Fibroblast of pulmonary artery (primary cell): ENCODE data around the gene ASB3.

Experiments used
- DNase-seq: peaks from one replicate; pipeline ENCODE4 v3.0.0-alpha.2; 2010; ENCODE audit warnings: low read depth
- H3K4me3 ChIP-seq: replicated peaks from 2 replicates; pipeline ENCODE4 v1.5.1; 2011; ENCODE audit warnings: low read depth, mild to moderate bottlenecking, control low read depth, low read length, moderate library complexity
- CTCF ChIP-seq: IDR thresholded peaks from 2 replicates; pipeline ENCODE4 v1.5.1; 2011; ENCODE audit warnings: mild to moderate bottlenecking, control low read depth, low read length, inconsistent platforms; ENCODE audit errors: missing control alignments

The ASB3 gene

DNA sequence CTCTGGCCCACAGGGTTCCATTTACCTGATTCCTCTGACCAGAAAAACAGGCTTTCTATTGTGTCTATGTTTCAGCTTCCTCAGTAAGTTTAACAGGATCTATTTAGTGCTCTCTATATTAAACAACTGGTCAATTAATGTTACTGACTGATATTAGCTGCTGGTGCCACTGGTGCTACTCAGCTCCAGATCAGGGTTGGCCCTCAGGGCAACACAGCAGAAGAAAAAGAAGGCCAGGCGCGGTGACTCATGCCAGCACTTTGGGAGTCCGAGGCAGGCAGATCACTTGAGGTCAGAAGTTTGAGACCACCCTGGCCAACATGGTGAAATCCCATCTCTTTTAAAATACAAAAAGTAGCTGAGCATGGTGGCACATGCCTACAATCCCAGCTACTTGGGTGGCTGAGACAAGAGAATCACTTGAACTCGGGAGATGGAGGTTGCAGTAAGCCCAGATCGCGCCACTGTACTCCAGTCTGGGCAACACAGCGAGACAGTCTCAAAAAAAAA, 75.4 kb downstream of the ASB3 start:
- H3K4me3 ChIP-seq = no peak overlapping the region
- no peak for DNase-seq
- no peak for TF ChIP-seq CTCF

GRCh38 chr2:53708988-53709387, 77.8 kb downstream of the ASB3 start:
- no peak overlapping the region for H3K4me3 ChIP-seq
- no peak for TF ChIP-seq CTCF
- no peak for DNase-seq

DNA sequence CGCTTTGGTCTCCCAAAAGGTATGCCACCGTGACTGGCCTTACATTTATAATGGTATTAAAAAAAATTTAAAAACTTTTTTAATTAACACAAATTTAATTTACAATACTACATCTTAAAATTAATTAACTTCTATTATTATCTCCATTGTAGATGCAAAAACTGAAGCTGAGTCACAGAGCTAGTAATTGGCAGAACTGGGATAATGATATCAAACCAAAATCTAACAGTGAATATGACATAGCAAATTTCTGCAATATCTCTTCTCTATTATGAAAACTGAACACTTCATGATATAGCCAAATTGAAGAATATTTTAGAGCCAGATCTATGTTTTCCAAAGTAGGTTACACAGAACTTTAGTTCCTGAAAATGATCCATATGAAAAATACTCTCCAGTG, 85.5 kb downstream of the ASB3 start:
- H3K4me3 ChIP-seq = no peak overlapping the region
- no peak for DNase-seq
- no peak for TF ChIP-seq CTCF

DNA sequence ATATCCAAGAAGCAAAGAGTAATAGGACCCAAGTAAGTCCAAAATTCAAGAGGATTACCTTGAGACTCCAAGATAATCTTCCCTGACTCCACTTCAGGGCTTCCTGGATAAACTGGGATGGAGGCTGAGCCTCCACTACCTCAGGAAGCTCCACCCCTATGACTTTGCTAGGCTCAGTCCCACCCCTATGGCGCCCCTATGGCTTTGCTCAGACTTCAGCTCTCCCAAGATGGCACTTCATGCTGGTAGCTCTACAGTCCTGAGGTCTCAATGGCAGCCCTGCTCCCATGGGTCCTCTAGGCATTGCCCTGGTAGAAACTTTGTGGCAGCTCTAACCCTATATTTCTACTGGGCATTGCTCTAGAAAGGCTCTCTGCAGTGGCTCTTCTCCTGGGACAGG, 89.1 kb downstream of the ASB3 start:
- TF ChIP-seq CTCF = no peak
- DNase-seq = no peak
- H3K4me3 ChIP-seq = no peak overlapping the region

GRCh38 chr2:53697092-53697491, 89.7 kb downstream of the ASB3 start:
- no peak for TF ChIP-seq CTCF
- H3K4me3 ChIP-seq = no peak overlapping the region
- no peak for DNase-seq

GRCh38 chr2:53695575-53695974, 91.2 kb downstream of the ASB3 start:
- DNase-seq = no peak
- no peak overlapping the region for H3K4me3 ChIP-seq
- no peak for TF ChIP-seq CTCF

- H3K4me3 ChIP-seq = no peak overlapping the region
These were observed 92.5 kb downstream of the ASB3 start for GRCh38 chr2:53694096-53694771.

More at GRCh38 chr2:53694096-53694771, 92.5 kb downstream of the ASB3 start:
- no peak for DNase-seq
- no peak for TF ChIP-seq CTCF
